ENCODE data around the gene GABPB1.
"Not testable (repeated sequence)": the region's sequence is repeated elsewhere in the genome, so short reads cannot be mapped to it uniquely, and the experiment has no call there.

GABPB1 gene

GRCh38 chr15:50354838-50355618, at the start of gene GABPB1:
Gene GABPB1, minus strand, starts transcription at chr15:50355198. Its CDS starts 45,400 bp downstream, at chr15:50309798.
- peaks cover 34% of the 10 kb centered on the region for H4K20me1 ChIP-seq
- 0 out of 2 replicates have a peak, but pooled peaks have one; percentile 8 for TF ChIP-seq Cebpa-rat (IDR thresholded peaks at IDR 0.05)
- no peaks in the 10 kb centered on the region for H3K9me3 ChIP-seq
- H3K4me2 ChIP-seq, result peak within 1 kb of the TSS; percentile 88
- H3K27ac ChIP-seq, result peak within 1 kb of the TSS; percentile 100
- peaks cover 49% of the 10 kb centered on the region for H3K4me1 ChIP-seq
- no peaks in the 10 kb centered on the region for H3K27me3 ChIP-seq
- H3K36me3 ChIP-seq, result peaks cover 26% of the 10 kb centered on the region
- H3K4me3 ChIP-seq, result peak within 1 kb of the TSS; percentile 77
- H3K9ac ChIP-seq, result peak within 1 kb of the TSS; percentile 98

GRCh38 chr15:50391561-50391960, 36.6 kb upstream of the GABPB1 start:
- H3K9ac ChIP-seq, H3K4me3 ChIP-seq, H3K4me2 ChIP-seq, H3K9me3 ChIP-seq, H3K27me3 ChIP-seq, H4K20me1 ChIP-seq, H3K27ac ChIP-seq, H3K36me3 ChIP-seq, H3K4me1 ChIP-seq: not testable (repeated sequence)

- H3K27ac ChIP-seq, result no peak overlapping the region
- H3K9ac ChIP-seq, result no peak overlapping the region
- no peaks in the 10 kb centered on the region for H3K27me3 ChIP-seq
- H3K4me2 ChIP-seq, result no peak overlapping the region
- TF ChIP-seq Cebpa-rat (IDR thresholded peaks at IDR 0.05), result no peak
- no peak overlapping the region for H3K4me3 ChIP-seq
- no peaks in the 10 kb centered on the region for H3K36me3 ChIP-seq
- no peaks in the 10 kb centered on the region for H3K9me3 ChIP-seq
- H4K20me1 ChIP-seq, result no peaks in the 10 kb centered on the region
- H3K4me1 ChIP-seq, result peaks cover 6% of the 10 kb centered on the region; the same call in 1 of the 2 replicates
Observed at GRCh38 chr15:50390554-50391264, 35.7 kb upstream of the GABPB1 start.

- not testable (repeated sequence) for H4K20me1 ChIP-seq, H3K4me1 ChIP-seq, H3K9ac ChIP-seq, H3K4me3 ChIP-seq, H3K9me3 ChIP-seq, H3K27ac ChIP-seq, H3K4me2 ChIP-seq, H3K27me3 ChIP-seq, H3K36me3 ChIP-seq
Observed at GRCh38 chr15:50382408-50382807, 27.4 kb upstream of the GABPB1 start.

- no peaks in the 10 kb centered on the region for H3K36me3 ChIP-seq
- TF ChIP-seq Cebpa-rat (IDR thresholded peaks at IDR 0.05), result no peak
- no peak overlapping the region for H3K27ac ChIP-seq
- no peak overlapping the region for H3K4me2 ChIP-seq
- 0 out of 2 replicates have a peak, but pooled peaks cover 8% of the 10 kb centered on the region for H3K9me3 ChIP-seq
- H4K20me1 ChIP-seq, result no peaks in the 10 kb centered on the region
- no peak overlapping the region for H3K9ac ChIP-seq
- H3K4me3 ChIP-seq, result no peak overlapping the region
- no peaks in the 10 kb centered on the region for H3K4me1 ChIP-seq
- no peaks in the 10 kb centered on the region for H3K27me3 ChIP-seq
Observed at GRCh38 chr15:50381438-50381837, 26.4 kb upstream of the GABPB1 start.

GRCh38 chr15:50380089-50380488, 25.1 kb upstream of the GABPB1 start:
- Histone ChIP-seq H3K4me2 (no peak overlapping the region), H3K27me3 (no peaks in the 10 kb centered on the region), H3K9ac (no peak overlapping the region), H4K20me1 (no peaks in the 10 kb centered on the region), H3K36me3 (no peaks in the 10 kb centered on the region), H3K9me3 (0 out of 2 replicates have a peak, but pooled peaks cover 8% of the 10 kb centered on the region), H3K4me3 (no peak overlapping the region), H3K4me1 (no peaks in the 10 kb centered on the region), H3K27ac (no peak overlapping the region)
- TF ChIP-seq Cebpa-rat (IDR thresholded peaks at IDR 0.05), result no peak

- H3K4me3 ChIP-seq, H3K9ac ChIP-seq, H3K27ac ChIP-seq, H3K36me3 ChIP-seq, H3K27me3 ChIP-seq, H4K20me1 ChIP-seq, H3K4me2 ChIP-seq, H3K4me1 ChIP-seq, H3K9me3 ChIP-seq: not testable (repeated sequence)
Observed at GRCh38 chr15:50379413-50379812, 24.4 kb upstream of the GABPB1 start.

GRCh38 chr15:50378776-50379175, 23.8 kb upstream of the GABPB1 start:
- no peak for TF ChIP-seq Cebpa-rat (IDR thresholded peaks at IDR 0.05)
- Histone ChIP-seq H4K20me1 (no peaks in the 10 kb centered on the region), H3K9ac (no peak overlapping the region), H3K4me2 (no peak overlapping the region), H3K36me3 (no peaks in the 10 kb centered on the region), H3K27me3 (no peaks in the 10 kb centered on the region), H3K4me3 (no peak overlapping the region), H3K27ac (no peak overlapping the region), H3K9me3 (0 out of 2 replicates have a peak, but pooled peaks cover 8% of the 10 kb centered on the region), H3K4me1 (no peaks in the 10 kb centered on the region)

GRCh38 chr15:50377867-50378751, 23.1 kb upstream of the GABPB1 start:
- H4K20me1 ChIP-seq, result no peaks in the 10 kb centered on the region
- no peak for TF ChIP-seq Cebpa-rat (IDR thresholded peaks at IDR 0.05)

GRCh38 chr15:50369564-50369963, 14.6 kb upstream of the GABPB1 start:
- not testable (repeated sequence) for H3K4me1 ChIP-seq, H3K27me3 ChIP-seq, H3K4me3 ChIP-seq, H3K9me3 ChIP-seq, H4K20me1 ChIP-seq, H3K27ac ChIP-seq, H3K9ac ChIP-seq, H3K4me2 ChIP-seq
- peaks cover 17% of the 10 kb centered on the region for H3K36me3 ChIP-seq

More at GRCh38 chr15:50377867-50378751, 23.1 kb upstream of the GABPB1 start:
- Histone ChIP-seq H3K4me1 (no peaks in the 10 kb centered on the region), H3K27ac (no peak overlapping the region), H3K27me3 (no peaks in the 10 kb centered on the region), H3K4me2 (no peak overlapping the region), H3K9ac (no peak overlapping the region), H3K36me3 (no peaks in the 10 kb centered on the region), H3K9me3 (0 out of 2 replicates have a peak, but pooled peaks cover 8% of the 10 kb centered on the region), H3K4me3 (no peak overlapping the region)

All from BLaER1 (cell line).